K562 (cell line): ENCODE measurements around the gene TNNI2. TPM values are rescaled to one million over a fixed set of nuclear protein-coding genes. Genes with fewer than 3 reads are reported as not detected.

ENCODE experiments used
- ATAC-seq: fragments of 200-7000 bp; cut with Tn5 transposase; 3 replicates; pipeline ENCODE4 v1.9.1; 2020; ENCODE audit warnings: moderate library complexity
- BruUV-seq: library from RNA; stranded (reverse); fragments of 400-500 nt; replicated peaks from 2 replicates; lab custom pipeline; 2021; lab: Mats Ljungman, UMichigan
- CTCF ChIA-PET: fragments of 300-600 bp; formaldehyde crosslinking; extraction: SDS; loops from one replicate; lab custom pipeline; 2021; ENCODE audit warnings: low intra/inter-chr PET ratio; lab: Yijun Ruan, JAX
- POLR2A ChIA-PET: fragments of 300-600, 350-650 bp; sonication (Branson Sonifier 250); formaldehyde crosslinking; extraction: SDS; loops from one replicate; lab custom pipeline; 2021; ENCODE audit warnings: antibody characterized with exemption, inconsistent platforms; lab: Yijun Ruan, JAX
- DNase-seq, 4 experiments: peaks; one replicate each; pipeline versions ENCODE4 v3.0.0 to v3.0.0-alpha.2; 2011 to 2018; ENCODE audit warnings: low spot score in 3 of 4, mixed read lengths in 3 of 4; ENCODE audit errors: extremely low read depth in 1 of 4
- FAIRE-seq: peaks from 2 replicates; lab custom pipeline; 2011; peaks lifted over from hg19 to GRCh38; lab: Jason Lieb, UNC
- H2AFZ ChIP-seq: 2 replicates; pipeline ENCODE4 v1.6.0; 2011; ENCODE audit warnings: low read depth, low read length, control low read depth, inconsistent platforms
- H3K27ac ChIP-seq: fragments of 200-600 bp; 3 replicates; pipeline ENCODE4 v1.8.0; 2011; ENCODE audit warnings: low read depth, mild to moderate bottlenecking, control low read depth, inconsistent platforms, low read length, moderate library complexity, mixed read lengths; ENCODE audit errors: extremely low read depth
- H3K27me3 ChIP-seq, 2 experiments: fragments of 300-600 bp in 1 of 2; 2 replicates in 1 of 2; 3 replicates in 1 of 2; pipeline versions ENCODE4 v1.6.0 to v1.8.0; 2011; ENCODE audit warnings: inconsistent platforms in 2 of 2, low read length in 2 of 2, mild to moderate bottlenecking in 1 of 2, mixed read lengths in 1 of 2, moderate library complexity in 1 of 2; ENCODE audit not compliant: control insufficient read depth in 2 of 2, insufficient read depth in 2 of 2
- H3K36me3 ChIP-seq: fragments of 300-600 bp; 3 replicates; pipeline ENCODE4 v1.8.0; 2011; ENCODE audit warnings: mild to moderate bottlenecking, low read length, inconsistent platforms; ENCODE audit not compliant: control insufficient read depth, insufficient read depth
- H3K4me1 ChIP-seq, 2 experiments: fragments of 200-600 bp in 1 of 2; replicated peaks in 1 of 2; 2 replicates in 1 of 2; 3 replicates in 1 of 2; pipeline versions ENCODE4 v1.5.1 to v1.8.0; 2011; ENCODE audit warnings: inconsistent platforms in 2 of 2, low read length in 2 of 2, mild to moderate bottlenecking in 1 of 2, mixed read lengths in 1 of 2, moderate library complexity in 1 of 2; ENCODE audit not compliant: control insufficient read depth in 2 of 2, insufficient read depth in 2 of 2
- H3K4me2 ChIP-seq: 2 replicates; pipeline ENCODE4 v1.6.1; 2011; ENCODE audit warnings: low read length, control low read depth, inconsistent platforms, mixed read lengths; ENCODE audit not compliant: insufficient read depth
- H3K4me3 ChIP-seq: fragments of 200-600 bp; sonication (generic), shearing (Covaris generic); 2 replicates; pipeline ENCODE4 v1.5.1; 2016; ENCODE audit warnings: control low read depth, inconsistent platforms
- H3K79me2 ChIP-seq: fragments of 200-600 bp; 3 replicates; pipeline ENCODE4 v1.8.0; 2011; ENCODE audit warnings: low read length, inconsistent platforms; ENCODE audit not compliant: control insufficient read depth, insufficient read depth
- H3K9ac ChIP-seq, 2 experiments: 2 replicates each; pipeline versions ENCODE4 v1.6.0 to v1.6.1; 2011; ENCODE audit warnings: low read depth in 2 of 2, low read length in 2 of 2, control low read depth in 1 of 2, inconsistent platforms in 1 of 2, mild to moderate bottlenecking in 1 of 2, mixed read lengths in 1 of 2; ENCODE audit not compliant: insufficient read depth in 1 of 2
- H3K9me1 ChIP-seq: one replicate; pipeline ENCODE4 v1.6.0; 2011; ENCODE audit warnings: inconsistent platforms, mild to moderate bottlenecking, low read length, moderate library complexity; ENCODE audit not compliant: control insufficient read depth, insufficient read depth
- H3K9me3 ChIP-seq: replicated peaks from 2 replicates; pipeline ENCODE4 v1.5.1; 2011; ENCODE audit warnings: low read depth, low read length, inconsistent platforms; ENCODE audit not compliant: control insufficient read depth, insufficient read depth
- H4K20me1 ChIP-seq: replicated peaks from 2 replicates; pipeline ENCODE4 v1.6.1; 2011; ENCODE audit warnings: low read length, inconsistent platforms, mixed read lengths; ENCODE audit not compliant: control insufficient read depth, insufficient read depth
- HMBOX1 ChIP-seq: sonication (generic); IDR thresholded peaks from 2 replicates; pipeline ENCODE4 v1.6.1; 2016
- KAT8 ChIP-seq: fragments of 450-650 bp; IDR thresholded peaks from 2 replicates; pipeline ENCODE4 v1.6.1; 2016; ENCODE audit warnings: low read depth, mild to moderate bottlenecking
- UBTF ChIP-seq, 2 experiments: IDR thresholded peaks; 2 replicates each; pipeline ENCODE4 v1.6.1; 2012; ENCODE audit warnings: improper control_type of control experiment in 2 of 2, low read depth in 2 of 2, low read length in 2 of 2, borderline replicate concordance in 1 of 2
- WGBS: fragments of 100-300 bp; shearing (Covaris generic); methylation state at CpG from one replicate; pipeline ENCODE4 v1.1.6; 2016; ENCODE audit warnings: low coverage, mixed read lengths; ENCODE audit not compliant: insufficient coverage; ENCODE audit errors: missing lambda C conversion rate; 5-methylcytosine and 5-hydroxymethylcytosine counted together
- in situ Hi-C: fragments of 300-500 bp; cut with MboI; formaldehyde crosslinking; loops from 4 replicates; pipeline ENCODE4 v1.15.0; 2018; ENCODE audit warnings: inconsistent platforms, mixed read lengths
- intact Hi-C: fragments of 100-400 bp; cut with micrococcal nuclease; formaldehyde crosslinking; loops from 2 replicates; pipeline ENCODE4 v1.14.2; 2022
- polyA plus RNA-seq, 8 experiments: library from polyadenylated mRNA; depleted of rRNA in 4 of 8; stranded (reverse) in 5 of 8; unstranded in 3 of 8; fragments of >200 nt; fragmentation: Nextera tagmentation in 2 of 8; fragmentation: Illumina TruSeq in 1 of 8; extraction: Ambion mirVana in 2 of 8; extraction: Trizol in 1 of 8; gene quantifications; 2 replicates each; pipeline versions ENCODE4 v1.2.1 to v1.2.3, GENCODE V29; 2011 to 2014; ENCODE audit warnings: inconsistent platforms in 1 of 8, missing spikeins in 1 of 8
- total RNA-seq, 7 experiments: library from RNA; depleted of rRNA in 6 of 7; stranded (reverse); fragments of >200 nt in 6 of 7; fragmentation: Illumina TruSeq in 2 of 7; extraction: Trizol in 2 of 7; gene quantifications; 2 replicates each; pipeline versions ENCODE4 v1.2.1 to v1.2.3, GENCODE V29; 2011 to 2021; ENCODE audit warnings: low replicate concordance in 1 of 7

The TNNI2 gene
- total and polyA plus RNA-seq, 9 of the 15 experiments (the other 6 are each of a cell fraction or from before 2014, with no cell fraction given): not detected

- ChIA-PET CTCF (interaction anchor here (5.3 kb wide), 1 partner anchor 137 kb away, joined by 77 read pairs; no protein-coding TSS in a partner anchor), POLR2A (interaction anchor here (0.6 to 1.6 kb wide), 2 partner anchors 136 to 180 kb away, joined by 3 to 6 read pairs; no protein-coding TSS in a partner anchor)
- H3K9me3 ChIP-seq: no peaks in the 10 kb centered on the region
- no TSS peak for BruUV-seq
- peaks cover 0 to 43% of the 10 kb centered on the region in 2 experiments; a peak in 2 of 5 replicates for H3K4me1 ChIP-seq
- H3K9ac ChIP-seq: no peak overlapping the region; a peak in 1 of 4 replicates
- H3K36me3 ChIP-seq: no peaks in the 10 kb centered on the region
- FAIRE-seq (no peak), ATAC-seq (no peak; the same call in 2 of the 3 replicates), DNase-seq (peak in 1 of 4 experiments; percentile 30)
- no peak overlapping the region for H3K27ac ChIP-seq
- H3K9me1 ChIP-seq: no peaks in the 10 kb centered on the region
- 2% methylated on average over 30 of the region's 33 CpGs for WGBS
- in situ Hi-C loops: no loop called here
- TF ChIP-seq UBTF (IDR thresholded peaks at IDR 0.05; ENCODE audit: borderline replicate concordance in 1 of 2, low read depth in 2 of 2, low read length in 2 of 2) (peak in 1 of 2 experiments; percentile 48; a peak in 1 of 4 replicates), KAT8 (no peak), HMBOX1 (peak; percentile 33; the same call in 1 of the 2 replicates)
- H3K79me2 ChIP-seq: no peaks in the 10 kb centered on the region
- H2AFZ ChIP-seq: no peak overlapping the region
- H4K20me1 ChIP-seq: peaks cover 10% of the 10 kb centered on the region
- H3K27me3 ChIP-seq: peaks cover 0 to 66% of the 10 kb centered on the region in 2 experiments; a peak in 3 of 5 replicates
- intact Hi-C loops: no loop called here
- H3K4me2 ChIP-seq: no peak overlapping the region
- no peak overlapping the region for H3K4me3 ChIP-seq
These were observed 8.2 kb upstream of the TNNI2 start for GRCh38 chr11:1830322-1831223.
